ENCODE data around the gene PTPRB.

The PTPRB gene

GRCh38 chr12:70592664-70593063 is 44.6 kb downstream of the PTPRB start:
- DNase-seq (ENCODE audit: low read depth): no peak

- DNase-seq (ENCODE audit: low read depth): no peak
These were observed 46.5 kb downstream of the PTPRB start for GRCh38 chr12:70590549-70591226.

GRCh38 chr12:70590051-70590450 is 47.2 kb downstream of the PTPRB start:
- peak; percentile 80 for DNase-seq (ENCODE audit: low read depth)

- no peak for DNase-seq (ENCODE audit: low read depth)
These were observed 52.9 kb downstream of the PTPRB start for GRCh38 chr12:70584332-70584731.

- DNase-seq (ENCODE audit: low read depth): no peak
These were observed 54.0 kb downstream of the PTPRB start for GRCh38 chr12:70583251-70583650.

GRCh38 chr12:70581208-70581607 is 56.0 kb downstream of the PTPRB start:
- DNase-seq (ENCODE audit: low read depth): no peak

GRCh38 chr12:70577283-70577634 is 60.0 kb downstream of the PTPRB start:
- DNase-seq (ENCODE audit: low read depth): no peak

GRCh38 chr12:70576341-70577282 is 60.6 kb downstream of the PTPRB start:
- peak; percentile 82 for DNase-seq (ENCODE audit: low read depth)

GRCh38 chr12:70571705-70572268 is 65.4 kb downstream of the PTPRB start:
- no peak for DNase-seq (ENCODE audit: low read depth)

- no peak for DNase-seq (ENCODE audit: low read depth)
These were observed 66.2 kb downstream of the PTPRB start for GRCh38 chr12:70571029-70571428.

GRCh38 chr12:70561550-70561949 is 75.7 kb downstream of the PTPRB start:
- no peak for DNase-seq (ENCODE audit: low read depth)

- no peak for DNase-seq (ENCODE audit: low read depth)
These were observed 76.6 kb downstream of the PTPRB start for GRCh38 chr12:70560671-70561070.

- DNase-seq (ENCODE audit: low read depth): no peak
These were observed 77.8 kb downstream of the PTPRB start for GRCh38 chr12:70559390-70559789.

- no peak for DNase-seq (ENCODE audit: low read depth)
These were observed 79.5 kb downstream of the PTPRB start for GRCh38 chr12:70557583-70558191.

- no peak for DNase-seq (ENCODE audit: low read depth)
These were observed 80.9 kb downstream of the PTPRB start for GRCh38 chr12:70556179-70556869.

GRCh38 chr12:70555081-70555480 is 82.1 kb downstream of the PTPRB start:
- no peak for DNase-seq (ENCODE audit: low read depth)

GRCh38 chr12:70553391-70553859 is 83.8 kb downstream of the PTPRB start:
- no peak for DNase-seq (ENCODE audit: low read depth)

GRCh38 chr12:70551731-70552130 is 85.5 kb downstream of the PTPRB start:
- no peak for DNase-seq (ENCODE audit: low read depth)

GRCh38 chr12:70550180-70550577 is 87.0 kb downstream of the PTPRB start:
- DNase-seq (ENCODE audit: low read depth): no peak

GRCh38 chr12:70549340-70550179 is 87.7 kb downstream of the PTPRB start:
- peak; percentile 22 for DNase-seq (ENCODE audit: low read depth)

- peak; percentile 96 for DNase-seq (ENCODE audit: low read depth)
These were observed 93.8 kb downstream of the PTPRB start for GRCh38 chr12:70543444-70543843.

Data from iris pigment epithelial cell (primary cell).